HG02763 (cell line): ENCODE measurements around the gene FYB2.

Experiments used
- ATAC-seq: cut with Tn5 transposase; IDR thresholded peaks from one replicate; pipeline ENCODE4 v1.9.1; 2021; ENCODE audit warnings: mild to moderate bottlenecking, moderate library complexity; ENCODE audit not compliant: unreplicated experiment

FYB2 gene

DNA sequence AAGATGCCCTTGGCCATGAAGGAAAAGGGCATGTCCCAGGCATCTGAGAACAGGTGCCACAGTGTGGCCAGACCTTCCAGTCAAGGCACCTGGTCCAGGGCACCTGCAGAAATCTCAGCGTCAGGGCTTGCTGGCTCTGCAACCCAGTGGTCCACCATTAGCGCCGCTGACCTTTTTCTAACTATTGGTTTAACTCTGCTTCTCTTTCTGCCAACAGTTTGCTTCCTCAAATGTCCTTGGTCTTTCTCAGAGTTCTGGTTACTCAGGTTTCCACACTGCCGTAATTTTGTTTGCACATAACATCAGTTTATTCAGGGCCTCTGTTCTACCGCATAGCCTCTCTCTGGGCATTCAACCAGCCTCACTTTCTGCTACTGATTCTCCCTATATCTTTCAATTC lies 16.5 kb upstream of the FYB2 start:
- no peak for ATAC-seq

DNA sequence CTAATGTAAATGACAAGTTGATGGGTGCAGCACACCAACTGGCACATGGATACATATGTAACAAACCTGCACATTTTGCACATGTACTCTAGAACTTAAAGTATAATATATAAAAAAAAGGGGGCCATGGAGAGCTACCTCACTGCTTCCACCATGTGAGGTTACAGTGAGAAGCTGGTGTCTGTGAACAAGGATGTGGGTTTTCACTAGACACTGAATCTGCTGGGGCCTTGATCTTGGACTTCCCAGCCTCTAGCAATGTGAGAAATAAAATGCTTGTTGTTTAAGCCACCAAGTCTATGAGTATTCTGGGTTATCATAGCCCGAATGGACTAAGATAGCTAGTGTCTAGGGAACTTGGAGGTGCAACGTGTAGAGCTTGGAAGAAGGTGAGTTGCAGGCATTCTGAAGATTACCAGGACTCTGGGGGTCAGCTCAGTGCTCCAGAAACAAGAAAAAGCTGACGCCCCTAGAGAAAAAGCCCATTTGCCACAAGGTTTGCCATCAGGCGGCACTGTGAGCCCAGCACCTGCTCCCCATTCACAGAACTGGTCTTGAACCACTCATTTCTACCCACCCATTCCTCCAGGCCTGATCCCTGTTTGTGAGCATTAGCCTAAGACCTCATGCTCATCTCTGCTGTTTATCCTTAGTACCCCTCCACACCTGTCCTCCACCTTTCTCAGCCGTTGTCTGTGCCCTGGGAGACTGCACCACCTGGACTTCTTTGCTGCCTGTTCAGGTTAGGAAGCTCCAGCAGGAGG lies 15.1 kb upstream of the FYB2 start:
- ATAC-seq = no peak

GRCh38 chr1:56833088-56833487 lies 13.9 kb upstream of the FYB2 start:
- no peak for ATAC-seq

DNA sequence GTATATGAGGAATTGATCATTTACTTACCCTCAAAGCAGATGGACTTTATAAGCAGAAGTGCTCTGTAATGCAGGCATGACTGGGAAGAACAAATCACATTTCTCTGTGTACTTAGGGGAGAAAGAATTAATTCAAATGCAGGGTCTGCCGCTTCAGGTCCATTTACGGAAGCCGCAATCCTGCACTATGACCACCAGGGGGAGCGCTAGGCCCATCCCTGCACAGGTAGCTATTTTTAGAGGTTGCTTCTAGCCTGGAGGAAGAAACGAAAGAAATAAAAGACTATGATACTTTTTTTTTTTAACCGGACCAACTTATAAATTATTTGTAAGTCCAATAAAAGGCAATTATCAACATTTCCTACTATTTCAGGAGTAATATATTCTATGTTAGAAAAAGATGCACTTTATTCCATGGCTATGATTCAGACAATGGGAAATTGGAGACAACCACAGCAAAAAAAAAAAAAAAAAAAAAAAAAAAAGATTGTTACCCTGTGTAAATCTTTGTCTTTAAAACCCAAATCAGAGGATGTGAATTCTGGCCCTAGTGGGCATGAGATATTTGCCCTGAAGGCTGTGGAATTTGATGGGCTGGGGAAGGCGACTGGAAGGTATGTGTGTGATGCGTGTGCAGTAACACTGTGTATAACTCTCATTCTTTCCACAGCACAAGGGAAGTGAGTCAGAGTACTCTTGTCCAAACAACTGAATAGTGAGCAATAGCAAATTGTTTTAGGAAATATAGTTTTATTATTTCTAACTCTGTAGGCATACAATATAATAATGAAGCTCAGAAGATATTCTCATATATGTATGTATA lies 12.9 kb upstream of the FYB2 start:
- ATAC-seq = no peak

- ATAC-seq = no peak
These were observed 10.8 kb upstream of the FYB2 start for GRCh38 chr1:56830052-56830451.

DNA sequence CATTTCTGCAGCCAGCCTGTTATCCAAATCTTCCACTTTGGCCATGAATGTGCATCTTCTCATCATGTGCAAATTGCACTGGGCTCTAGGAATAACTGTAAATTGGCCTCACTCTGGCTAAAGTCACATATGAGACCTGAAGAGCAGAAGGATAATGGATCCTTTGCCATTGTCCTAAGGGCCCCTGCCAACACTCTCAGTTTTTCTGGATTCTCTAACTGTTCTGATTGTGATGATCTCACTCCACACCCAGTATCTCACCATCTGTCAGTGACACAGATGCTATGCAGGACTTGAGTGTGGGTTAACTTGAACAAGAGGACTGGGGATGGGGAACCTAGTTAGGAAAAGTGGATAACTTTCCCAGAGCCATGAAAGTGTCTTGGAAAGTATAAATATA lies 8.5 kb upstream of the FYB2 start:
- no peak for ATAC-seq

GRCh38 chr1:56825436-56825835 lies 6.2 kb upstream of the FYB2 start:
- no peak for ATAC-seq

DNA sequence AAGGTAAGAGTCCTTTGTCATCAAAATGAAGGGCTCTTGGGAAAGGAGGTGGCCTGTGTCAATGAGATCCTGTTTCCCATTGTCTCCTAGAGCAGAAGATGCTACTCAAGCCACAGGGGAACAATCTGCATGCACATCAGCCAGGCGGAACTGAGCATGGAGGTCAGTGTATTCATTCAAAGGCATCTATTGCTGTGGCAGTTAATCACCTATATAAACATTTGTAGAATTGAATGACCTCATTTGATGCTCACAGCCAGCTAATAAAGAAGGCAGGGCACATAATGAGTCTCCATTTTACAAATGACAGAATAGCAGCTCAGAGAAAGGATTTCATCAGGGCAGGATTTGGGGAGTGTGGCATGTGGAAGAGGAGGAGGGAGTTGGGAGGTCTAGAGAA lies 5.7 kb upstream of the FYB2 start:
- no peak for ATAC-seq

- ATAC-seq = no peak
These were observed 5.1 kb upstream of the FYB2 start for GRCh38 chr1:56824271-56824670.

GRCh38 chr1:56821462-56821797 lies 2.2 kb upstream of the FYB2 start:
- no peak for ATAC-seq

DNA sequence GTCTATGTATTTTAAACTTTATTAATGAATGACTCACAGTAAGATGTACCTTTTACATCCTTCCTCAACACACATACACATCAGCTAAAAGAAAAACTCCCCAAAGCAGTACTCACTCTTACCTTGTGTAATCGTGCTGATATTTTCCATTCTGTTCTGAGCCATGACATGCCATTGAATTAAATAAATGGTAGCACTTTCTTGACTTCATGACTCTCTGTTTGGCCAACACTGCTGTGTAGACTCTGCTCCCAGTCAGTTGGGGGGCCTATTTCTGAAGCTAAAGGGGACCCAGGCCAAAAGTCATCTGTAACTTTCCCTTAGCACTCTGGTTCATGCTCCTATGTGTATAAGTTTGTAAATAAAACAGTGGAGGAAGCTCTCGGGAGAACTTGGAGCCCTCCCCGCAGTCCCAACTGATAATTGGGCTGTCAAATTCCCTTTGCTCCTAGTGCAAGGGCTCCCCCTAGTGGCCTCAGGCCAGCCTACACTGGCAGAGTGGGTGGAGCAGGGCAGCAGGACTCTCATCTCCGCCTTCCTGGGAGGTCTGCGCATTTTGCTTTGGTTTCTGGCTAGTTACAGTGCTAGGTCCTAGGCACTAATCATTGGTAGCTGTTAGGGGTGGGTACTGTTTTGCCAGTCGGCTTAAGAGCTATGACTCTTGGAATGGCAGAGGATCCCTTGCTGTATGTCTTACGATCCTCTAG lies 1.7 kb upstream of the FYB2 start:
- peak; percentile 52 for ATAC-seq

- ATAC-seq = no peak
These were observed 1.3 kb downstream of the FYB2 start for GRCh38 chr1:56817716-56818463.

GRCh38 chr1:56816909-56817308 lies 2.3 kb downstream of the FYB2 start:
- ATAC-seq = peak; percentile 58

DNA sequence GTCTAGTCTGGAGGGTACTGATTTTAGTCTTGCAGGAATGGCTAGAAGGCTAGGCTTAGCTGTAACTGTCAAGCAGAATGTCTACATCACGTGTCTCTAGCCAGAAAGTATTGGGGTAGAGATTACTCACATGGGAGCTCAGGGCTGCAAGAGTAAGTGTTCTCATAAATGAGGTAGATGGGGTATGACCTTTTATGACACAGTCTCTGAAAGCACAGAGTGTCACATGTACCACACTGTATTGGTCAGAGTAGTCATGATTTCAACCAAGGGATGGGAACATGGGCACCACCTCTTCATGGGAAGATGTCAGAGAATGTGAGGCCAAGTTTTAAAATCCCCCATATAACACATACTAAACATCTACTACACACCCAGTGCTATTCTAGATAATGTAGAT lies 2.9 kb downstream of the FYB2 start:
- ATAC-seq = no peak

DNA sequence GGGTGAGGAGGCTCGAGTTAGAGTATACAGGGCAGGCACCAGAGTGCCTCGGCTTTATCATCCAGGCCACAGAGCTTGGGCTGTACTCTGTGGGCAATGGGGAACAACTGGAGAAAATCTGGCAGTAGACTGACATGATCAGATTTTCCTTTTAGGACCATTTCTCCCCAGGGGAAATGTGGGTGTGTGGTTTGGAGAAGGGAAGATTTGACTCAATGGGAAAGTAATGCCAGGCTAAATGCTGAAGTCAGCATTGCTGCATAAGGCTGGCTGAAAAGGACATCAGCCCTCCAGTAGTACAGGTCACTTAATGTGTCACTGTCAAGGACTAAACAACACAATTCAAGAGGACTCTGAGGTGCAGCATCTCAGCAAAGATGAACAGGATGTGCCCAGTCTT lies 5.0 kb downstream of the FYB2 start:
- ATAC-seq = no peak

DNA sequence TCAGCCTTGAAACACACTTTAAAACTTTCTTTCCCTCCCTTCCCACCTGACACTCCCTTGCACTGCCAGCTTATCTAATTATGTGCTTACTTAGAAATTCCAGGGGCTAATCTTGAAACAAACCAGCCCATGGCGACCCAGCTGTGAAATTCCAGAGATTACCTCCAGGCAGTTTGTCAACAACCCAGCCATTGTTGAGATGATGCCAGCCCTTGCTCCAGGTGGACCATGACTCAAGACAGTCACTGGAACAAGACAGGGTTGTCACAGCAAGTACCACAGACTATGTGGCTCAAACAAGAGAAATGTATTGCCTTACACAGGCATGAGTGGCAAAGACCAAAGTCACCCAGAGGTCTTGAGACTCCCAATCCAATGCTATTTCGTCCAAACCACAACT lies 7.9 kb downstream of the FYB2 start:
- no peak for ATAC-seq

DNA sequence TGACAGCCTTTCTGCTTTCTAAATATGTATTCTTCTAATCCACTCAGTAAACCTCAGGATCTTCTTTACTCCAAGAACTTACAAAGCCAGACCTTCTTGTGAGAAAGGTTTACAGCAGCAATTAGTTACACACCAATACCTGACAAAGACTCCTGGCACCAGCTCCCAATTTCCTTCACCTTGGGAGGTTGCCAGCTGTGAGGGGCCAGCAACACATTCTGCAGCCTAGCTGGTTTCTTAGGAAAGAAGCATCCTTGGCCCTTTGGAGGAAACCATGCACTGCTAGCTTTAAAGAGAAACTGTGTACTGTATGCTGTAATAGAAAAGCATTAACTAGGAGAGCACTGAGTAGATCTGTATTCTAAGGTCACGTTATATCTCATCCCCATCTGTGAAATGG lies 10.8 kb downstream of the FYB2 start:
- ATAC-seq = no peak

DNA sequence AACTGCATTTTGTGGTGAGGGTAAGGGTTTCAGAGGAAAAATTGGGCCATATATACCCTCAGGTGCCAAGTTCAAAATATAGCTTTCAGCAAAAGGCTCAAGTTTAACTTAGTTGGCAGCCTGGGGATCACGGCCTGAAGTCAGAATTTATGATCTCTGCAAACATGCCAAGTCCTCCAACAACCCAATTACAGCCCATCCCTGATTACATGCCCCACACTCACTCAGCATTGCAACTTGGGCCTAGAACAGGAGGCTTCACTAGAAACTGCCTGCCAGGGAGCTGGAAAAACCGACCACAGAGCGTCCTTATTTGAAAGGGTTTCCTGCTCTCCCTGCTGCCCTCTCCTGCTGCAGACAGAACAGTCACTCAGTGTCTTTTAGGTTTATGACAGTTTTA lies 12.4 kb downstream of the FYB2 start:
- no peak for ATAC-seq

DNA sequence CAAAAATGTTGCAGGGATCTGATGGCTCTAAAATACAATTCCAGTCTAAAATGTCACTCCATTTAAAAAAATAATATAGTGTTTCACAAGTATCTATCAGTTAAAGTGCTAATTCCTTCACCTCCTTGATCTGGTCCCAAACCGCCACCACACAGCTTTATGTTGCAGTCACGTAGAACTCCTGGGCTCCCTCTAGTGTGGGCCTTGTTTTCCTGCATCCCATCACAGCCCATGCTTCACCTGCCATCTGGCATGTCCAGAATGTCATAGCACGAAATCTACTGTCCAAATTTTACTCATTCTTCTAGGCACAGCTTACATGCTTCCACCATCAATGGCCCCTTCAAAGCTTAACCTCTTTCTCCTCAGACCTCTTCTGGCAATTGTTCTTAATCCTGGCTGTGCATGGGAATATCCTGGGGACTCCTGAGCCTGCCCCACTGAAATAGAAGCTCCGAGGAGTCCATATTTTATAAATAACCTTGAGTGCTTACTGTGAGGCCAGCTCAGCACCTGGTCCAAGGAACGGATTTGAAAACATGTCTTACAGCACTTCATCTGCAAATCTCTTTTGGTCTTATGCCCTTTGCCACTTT lies 15.5 kb downstream of the FYB2 start:
- no peak for ATAC-seq

GRCh38 chr1:56799605-56800400 lies 19.4 kb downstream of the FYB2 start:
- no peak for ATAC-seq
